Esophagus muscularis mucosa (tissue), 4 donors: Measurements from ENCODE around the gene SEC61B. TPM values are rescaled to one million over a fixed set of nuclear protein-coding genes. Genes with fewer than 3 reads are reported as not detected.

Experiments
- small RNA-seq, 3 donors: library from RNA; depleted of rRNA; stranded (forward); fragments of <200 nt; gene quantifications; one replicate each; pipeline ENCODE3, GENCODE V24; 2016
- total RNA-seq, 4 donors: library from RNA; depleted of rRNA; stranded (reverse); fragments of >200 nt; gene quantifications; one replicate each; pipeline versions ENCODE4 v1.1.0 to v1.2.1, GENCODE V29; 2016

Gene SEC61B
- total RNA-seq, 4 donors from 2014 or later: 53.6 to 67.9 (median 62.9) TPM

Small RNA genes lying within 50 kb of the gene (small RNA-seq; reads per million reads assigned to genes)
- 0 reads per million in 3 donors for gene RN7SL794P

Other genes starting within 250 kb of the SEC61B start
- gene TGFBR1, start 117.2 kb upstream of the SEC61B start, total RNA-seq: 10 to 100 TPM; 33.7 to 63.1 (median 48.1) TPM
- 10 to 100 TPM; 19.5 to 33.4 (median 26.2) TPM for gene ALG2, start 340 bp upstream of the SEC61B start, total RNA-seq